Endothelial cell of umbilical vein (primary cell): ENCODE measurements around the gene PLXNB1. TPM values are rescaled to one million over a fixed set of nuclear protein-coding genes. Genes with fewer than 3 reads are reported as not detected.

Experiments
- BruUV-seq: library from RNA; stranded (reverse); fragments of 400-500 nt; replicated peaks from 2 replicates; lab custom pipeline; 2021; lab: Mats Ljungman, UMichigan
- CTCF ChIA-PET: fragments of 300-600, 350-600 bp; sonication (Branson Sonifier 250); formaldehyde crosslinking; loops from one replicate; lab custom pipeline; 2021; ENCODE audit warnings: antibody characterized with exemption, inconsistent platforms; lab: Charles Lee
- POLR2A ChIA-PET: fragments of 300-600, 350-600 bp; sonication (Branson Sonifier 250); formaldehyde crosslinking; loops from one replicate; lab custom pipeline; 2021; ENCODE audit warnings: antibody characterized with exemption, inconsistent platforms; lab: Charles Lee
- DNase-seq: peaks from one replicate; pipeline ENCODE4 v3.0.0-alpha.2; 2011; ENCODE audit warnings: low read depth, low spot score
- FAIRE-seq: peaks from 2 replicates; lab custom pipeline; 2011; peaks lifted over from hg19 to GRCh38; lab: Jason Lieb, UNC
- H2AFZ ChIP-seq: 2 replicates; pipeline ENCODE4 v1.6.0; 2012; ENCODE audit warnings: low read depth, low read length, control low read depth, inconsistent platforms
- H3K27ac ChIP-seq: 2 replicates; pipeline ENCODE4 v1.5.1; 2011; ENCODE audit warnings: low read depth, mild to moderate bottlenecking, control low read depth, low read length, moderate library complexity; ENCODE audit not compliant: insufficient read depth
- H3K27me3 ChIP-seq, 2 experiments: 2 replicates each; pipeline versions ENCODE4 v1.6.0 to v1.6.1; 2011; ENCODE audit warnings: low read length in 2 of 2, mixed read lengths in 1 of 2; ENCODE audit not compliant: control insufficient read depth in 2 of 2, insufficient read depth in 2 of 2
- H3K36me3 ChIP-seq, 2 experiments: 2 replicates in 1 of 2; 3 replicates in 1 of 2; pipeline ENCODE4 v1.5.1; 2011; ENCODE audit warnings: low read length in 2 of 2, mild to moderate bottlenecking in 1 of 2, moderate library complexity in 1 of 2; ENCODE audit not compliant: control insufficient read depth in 2 of 2, insufficient read depth in 2 of 2; ENCODE audit errors: extremely low read depth in 1 of 2
- H3K4me1 ChIP-seq: 3 replicates; pipeline ENCODE4 v1.5.1; 2011; ENCODE audit warnings: mild to moderate bottlenecking, low read length; ENCODE audit not compliant: control insufficient read depth, insufficient read depth; ENCODE audit errors: extremely low read depth
- H3K4me2 ChIP-seq: 2 replicates; pipeline ENCODE4 v1.6.1; 2011; ENCODE audit warnings: low read length, control low read depth, mixed read lengths; ENCODE audit not compliant: insufficient read depth
- H3K4me3 ChIP-seq, 3 experiments: fragments of 200-600 bp in 1 of 3; sonication (generic), shearing (Covaris generic) in 1 of 3; replicated peaks in 1 of 3; 2 replicates each; pipeline ENCODE4 v1.5.1; 2011 to 2016; ENCODE audit warnings: control low read depth in 3 of 3, low read length in 3 of 3, mild to moderate bottlenecking in 2 of 3, inconsistent platforms in 1 of 3, low read depth in 1 of 3, moderate library complexity in 1 of 3; ENCODE audit not compliant: insufficient read depth in 1 of 3
- H3K79me2 ChIP-seq: 2 replicates; pipeline ENCODE4 v1.6.0; 2012; ENCODE audit warnings: low read length, inconsistent platforms; ENCODE audit not compliant: control insufficient read depth, insufficient read depth
- H3K9ac ChIP-seq: replicated peaks from 2 replicates; pipeline ENCODE3; 2011; ENCODE audit warnings: low read length, control low read depth; ENCODE audit not compliant: insufficient read depth; ENCODE audit errors: extremely low read depth
- H3K9me1 ChIP-seq: replicated peaks from 3 replicates; pipeline ENCODE4 v1.6.0; 2011; ENCODE audit warnings: mild to moderate bottlenecking, low read length; ENCODE audit not compliant: control insufficient read depth, insufficient read depth; ENCODE audit errors: extremely low read depth
- H3K9me3 ChIP-seq: replicated peaks from 2 replicates; pipeline ENCODE4 v1.5.1; 2012; ENCODE audit warnings: low read length, inconsistent platforms; ENCODE audit not compliant: control insufficient read depth, insufficient read depth
- H4K20me1 ChIP-seq: replicated peaks from 2 replicates; pipeline ENCODE3; 2011; ENCODE audit warnings: mild to moderate bottlenecking, low read length; ENCODE audit not compliant: control insufficient read depth, insufficient read depth; ENCODE audit errors: extremely low read depth
- EZH2 ChIP-seq: IDR thresholded peaks from 2 replicates; pipeline ENCODE4 v1.6.1; 2012; ENCODE audit warnings: borderline replicate concordance, low read depth, mild to moderate bottlenecking, moderate library complexity, low read length, inconsistent platforms; ENCODE audit not compliant: severe bottlenecking
- FOS ChIP-seq: IDR thresholded peaks from 2 replicates; pipeline ENCODE4 v1.6.1; 2011; ENCODE audit warnings: mild to moderate bottlenecking, low read length, moderate library complexity, borderline replicate concordance; ENCODE audit not compliant: insufficient read depth
- GATA2 ChIP-seq: IDR thresholded peaks from 2 replicates; pipeline ENCODE4 v1.7.0; 2011; ENCODE audit warnings: low read depth, mild to moderate bottlenecking, moderate library complexity, mixed read lengths, low read length; ENCODE audit not compliant: insufficient read length, insufficient read depth
- JUN ChIP-seq: IDR thresholded peaks from 2 replicates; pipeline ENCODE4 v1.6.1; 2011; ENCODE audit warnings: borderline replicate concordance, low read depth; ENCODE audit not compliant: insufficient read length, insufficient read depth
- MYC ChIP-seq: IDR thresholded peaks from one replicate; pipeline ENCODE4 v1.6.1; 2011; ENCODE audit warnings: mild to moderate bottlenecking, low read depth, low read length
- POLR2A ChIP-seq: IDR thresholded peaks from 2 replicates; pipeline ENCODE4 v1.6.1; 2012; ENCODE audit warnings: low read depth, mild to moderate bottlenecking, control low read depth, low read length
- POLR2AphosphoS5 ChIP-seq: IDR thresholded peaks from 2 replicates; pipeline ENCODE4 v1.6.1; 2012; ENCODE audit warnings: low read depth, mild to moderate bottlenecking, control low read depth, low read length, moderate library complexity; ENCODE audit not compliant: insufficient read depth
- dilution Hi-C: fragments of 300-500 bp; cut with MboI; formaldehyde crosslinking; loops from one replicate; pipeline ENCODE4 v1.15.0; 2019; ENCODE audit warnings: low sequenced_read_pairs; ENCODE audit not compliant: extremely low pct_ligation_motif_present
- intact Hi-C: fragments of 100-400 bp; cut with micrococcal nuclease; formaldehyde crosslinking; loops from one replicate; pipeline ENCODE4 v1.10.0; 2022
- polyA plus RNA-seq, 4 experiments: library from polyadenylated mRNA; depleted of rRNA in 3 of 4; stranded (reverse) in 3 of 4; unstranded in 1 of 4; fragments of >200 nt; gene quantifications; 2 replicates each; pipeline versions ENCODE4 v1.2.1 to v1.2.3, GENCODE V29; 2011 to 2012; ENCODE audit warnings: missing spikeins in 1 of 4
- total RNA-seq: library from RNA; stranded (reverse); gene quantifications from 2 replicates; pipeline ENCODE4 v1.2.3, GENCODE V29; 2021
- TF ChIP-seq, protein P1 (sequence below), 2 donors: IDR thresholded peaks; 1 replicate in 1 of 2; 2 replicates in 1 of 2; pipeline ENCODE4 v1.5.1; 2011; ENCODE audit warnings: low read length in 2 of 2, mild to moderate bottlenecking in 2 of 2, moderate library complexity in 2 of 2, control low read depth in 1 of 2, inconsistent platforms in 1 of 2, low read depth in 1 of 2; ENCODE audit not compliant: insufficient read depth in 1 of 2; ENCODE audit errors: extremely low read depth in 1 of 2
- TF ChIP-seq, protein P2 (sequence below): IDR thresholded peaks from 2 replicates; pipeline ENCODE4 v1.6.1; 2011; ENCODE audit not compliant: insufficient read depth, insufficient read length

The PLXNB1 gene
- total and polyA plus RNA-seq, 2 donors (not counting 3 experiments of a cell fraction or from before 2014, with no cell fraction given): 43.1 to 45.2 TPM

DNA sequence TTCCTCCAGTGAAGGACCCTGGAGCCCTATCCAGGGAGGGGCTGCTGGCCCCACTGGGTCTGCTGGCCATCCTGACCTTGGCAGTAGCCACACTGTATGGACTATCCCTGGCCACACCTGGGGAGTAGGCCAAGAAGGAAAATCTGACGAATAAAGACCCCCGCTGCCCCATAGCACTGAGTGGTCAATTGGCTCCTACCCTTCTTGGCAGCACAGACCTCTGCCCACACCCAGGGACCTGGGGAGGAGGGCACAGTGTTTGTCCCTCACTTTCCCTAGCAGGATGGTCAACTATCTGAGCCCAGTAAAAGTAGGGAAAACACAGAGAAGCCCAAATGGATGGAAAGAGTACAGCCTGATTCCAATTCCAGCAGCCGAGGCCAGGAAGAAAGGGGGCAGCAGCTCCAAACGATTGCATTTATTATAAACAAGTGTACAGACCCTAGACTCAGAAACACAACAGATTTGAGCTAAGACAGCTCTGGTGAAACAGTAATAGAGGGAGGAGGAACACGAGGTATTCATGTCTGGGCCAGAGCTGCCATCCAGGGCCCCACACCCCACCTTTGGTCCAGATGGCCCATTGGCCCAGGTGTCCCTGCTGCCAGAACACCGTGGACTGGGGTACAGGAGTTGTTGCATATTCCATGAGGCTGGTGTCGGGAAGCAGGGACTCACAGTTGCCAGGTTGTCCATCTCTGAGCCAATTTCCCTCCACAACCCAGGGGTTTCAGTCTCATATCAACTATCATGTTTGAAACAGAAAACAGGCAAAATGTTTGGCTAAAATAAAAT lies 37.8 kb upstream of the PLXNB1 start:
- Histone ChIP-seq H4K20me1 (no peaks in the 10 kb centered on the region), H3K4me3 (no peak overlapping the region), H3K79me2 (peaks cover 56% of the 10 kb centered on the region), H3K9me3 (no peaks in the 10 kb centered on the region), H3K27ac (peak overlapping the region; percentile 98), H2AFZ (no peak overlapping the region), H3K36me3 (peaks cover 0 to 34% of the 10 kb centered on the region in 2 experiments), H3K27me3 (no peaks in the 10 kb centered on the region), H3K9ac (peak overlapping the region; percentile 96), H3K9me1 (no peaks in the 10 kb centered on the region), H3K4me1 (peaks cover 28% of the 10 kb centered on the region), H3K4me2 (peak overlapping the region; percentile 70)
- POLR2A ChIA-PET: no interaction called here
- no peak for DNase-seq
- TF ChIP-seq MYC: no peak
- TF ChIP-seq GATA2: no peak
- peak; percentile 22 for TF ChIP-seq POLR2A
- TF ChIP-seq EZH2: no peak
- CTCF ChIA-PET: interaction anchor here (1.3 to 6.2 kb wide), 3 partner anchors 32 to 82 kb away, joined by 6 to 63 read pairs (median 6); partner anchors contain the start of gene SHISA5
- BruUV-seq: no TSS peak
- intact Hi-C loops: no loop called here
- dilution Hi-C loops: no loop called here
- peak; percentile 18 for FAIRE-seq

DNA sequence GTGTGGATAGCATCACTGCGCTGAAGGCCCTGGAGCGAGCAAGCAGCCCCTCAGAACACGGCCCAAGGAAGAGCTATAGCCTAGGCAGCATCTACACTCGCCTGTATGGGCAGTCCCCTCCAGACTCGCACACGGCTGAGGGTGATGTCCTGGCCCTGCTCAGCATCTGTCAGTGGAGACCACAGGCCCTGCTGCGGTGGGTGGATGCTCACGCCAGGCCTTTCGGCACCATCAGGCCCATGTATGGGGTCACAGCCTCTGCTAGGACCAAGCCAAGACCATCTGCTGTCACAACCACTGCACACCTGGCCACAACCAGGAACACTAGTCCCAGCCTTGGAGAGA lies 37.2 kb upstream of the PLXNB1 start:
- intact Hi-C loops: no loop called here
- H3K4me1 ChIP-seq: peaks cover 28% of the 10 kb centered on the region

More for the DNA sequence above, 37.2 kb upstream of the PLXNB1 start:
- peaks cover 51% of the 10 kb centered on the region for H3K79me2 ChIP-seq
- no peaks in the 10 kb centered on the region for H4K20me1 ChIP-seq
- peak overlapping the region; percentile 98 for H3K27ac ChIP-seq
- ChIA-PET CTCF (interaction anchor here (0.7 to 6.2 kb wide), 7 partner anchors 31 to 219 kb away, joined by 3 to 63 read pairs (median 6); partner anchors contain the start of genes NCKIPSD, PFKFB4 and SHISA5), POLR2A (no interaction called here)
- DNase-seq (no peak), FAIRE-seq (no peak)
- peaks cover 0 to 34% of the 10 kb centered on the region in 2 experiments for H3K36me3 ChIP-seq
- no peak for TF ChIP-seq MYC
- TF ChIP-seq EZH2: no peak
- TF ChIP-seq, protein P1, sequence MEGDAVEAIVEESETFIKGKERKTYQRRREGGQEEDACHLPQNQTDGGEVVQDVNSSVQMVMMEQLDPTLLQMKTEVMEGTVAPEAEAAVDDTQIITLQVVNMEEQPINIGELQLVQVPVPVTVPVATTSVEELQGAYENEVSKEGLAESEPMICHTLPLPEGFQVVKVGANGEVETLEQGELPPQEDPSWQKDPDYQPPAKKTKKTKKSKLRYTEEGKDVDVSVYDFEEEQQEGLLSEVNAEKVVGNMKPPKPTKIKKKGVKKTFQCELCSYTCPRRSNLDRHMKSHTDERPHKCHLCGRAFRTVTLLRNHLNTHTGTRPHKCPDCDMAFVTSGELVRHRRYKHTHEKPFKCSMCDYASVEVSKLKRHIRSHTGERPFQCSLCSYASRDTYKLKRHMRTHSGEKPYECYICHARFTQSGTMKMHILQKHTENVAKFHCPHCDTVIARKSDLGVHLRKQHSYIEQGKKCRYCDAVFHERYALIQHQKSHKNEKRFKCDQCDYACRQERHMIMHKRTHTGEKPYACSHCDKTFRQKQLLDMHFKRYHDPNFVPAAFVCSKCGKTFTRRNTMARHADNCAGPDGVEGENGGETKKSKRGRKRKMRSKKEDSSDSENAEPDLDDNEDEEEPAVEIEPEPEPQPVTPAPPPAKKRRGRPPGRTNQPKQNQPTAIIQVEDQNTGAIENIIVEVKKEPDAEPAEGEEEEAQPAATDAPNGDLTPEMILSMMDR (IDR thresholded peaks at IDR 0.05; ENCODE audit: extremely low read depth in 1 of 2, insufficient read depth in 1 of 2, low read depth in 1 of 2, low read length in 2 of 2): no peak
- TF ChIP-seq JUN: no peak
- TF ChIP-seq, protein P2, sequence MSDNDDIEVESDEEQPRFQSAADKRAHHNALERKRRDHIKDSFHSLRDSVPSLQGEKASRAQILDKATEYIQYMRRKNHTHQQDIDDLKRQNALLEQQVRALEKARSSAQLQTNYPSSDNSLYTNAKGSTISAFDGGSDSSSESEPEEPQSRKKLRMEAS: no peak
- no peak for TF ChIP-seq POLR2A
- TF ChIP-seq GATA2: no peak
- TF ChIP-seq POLR2AphosphoS5: no peak
- TF ChIP-seq FOS: no peak
- H3K4me2 ChIP-seq: peak overlapping the region; percentile 70
- no peaks in the 10 kb centered on the region for H3K27me3 ChIP-seq
- dilution Hi-C loops: no loop called here
- no peaks in the 10 kb centered on the region for H3K9me1 ChIP-seq
- no TSS peak for BruUV-seq
- H2AFZ ChIP-seq: no peak overlapping the region
- H3K4me3 ChIP-seq: peak overlapping the region in 2 of 3 experiments; percentile 44 to 45
- peak overlapping the region; percentile 96 for H3K9ac ChIP-seq
- no peaks in the 10 kb centered on the region for H3K9me3 ChIP-seq
